ENCODE data around the gene CYP27C1. TPM values are rescaled to one million over a fixed set of nuclear protein-coding genes. Genes with fewer than 3 reads are reported as not detected.
A peak's percentile ranks its signal among the peaks of the same experiment; 100 is the strongest.

CYP27C1 gene
- total RNA-seq, 2 donors from 2014 or later = 0.52 TPM; not detected in 1

- DNase-seq (peak in 2 of 4 donors; percentile 20 to 35), ATAC-seq (peak; percentile 45)
- Histone ChIP-seq H3K27me3 (no peaks in the 10 kb centered on the region), H3K36me3 (replicated peaks in 1 of 2; ENCODE audit: insufficient read depth in 1 of 2, low read depth in 2 of 2) (no peaks in the 10 kb centered on the region), H3K27ac (peak overlapping the region in 2 of 4 donors; percentile 10 to 52), H3K9me3 (no peaks in the 10 kb centered on the region), H3K4me3 (no peak overlapping the region), H3K4me1 (peaks cover 4% of the 10 kb centered on the region)
- intact Hi-C loops (cut with DNase I) = no loop called here
- WGBS, 2 donors = 66 to 69% methylated on average over 25 to 26 of the region's 26 CpGs
- TF ChIP-seq POLR2A (IDR thresholded peaks at IDR 0.05) = no peak
- TF ChIP-seq, protein P1, sequence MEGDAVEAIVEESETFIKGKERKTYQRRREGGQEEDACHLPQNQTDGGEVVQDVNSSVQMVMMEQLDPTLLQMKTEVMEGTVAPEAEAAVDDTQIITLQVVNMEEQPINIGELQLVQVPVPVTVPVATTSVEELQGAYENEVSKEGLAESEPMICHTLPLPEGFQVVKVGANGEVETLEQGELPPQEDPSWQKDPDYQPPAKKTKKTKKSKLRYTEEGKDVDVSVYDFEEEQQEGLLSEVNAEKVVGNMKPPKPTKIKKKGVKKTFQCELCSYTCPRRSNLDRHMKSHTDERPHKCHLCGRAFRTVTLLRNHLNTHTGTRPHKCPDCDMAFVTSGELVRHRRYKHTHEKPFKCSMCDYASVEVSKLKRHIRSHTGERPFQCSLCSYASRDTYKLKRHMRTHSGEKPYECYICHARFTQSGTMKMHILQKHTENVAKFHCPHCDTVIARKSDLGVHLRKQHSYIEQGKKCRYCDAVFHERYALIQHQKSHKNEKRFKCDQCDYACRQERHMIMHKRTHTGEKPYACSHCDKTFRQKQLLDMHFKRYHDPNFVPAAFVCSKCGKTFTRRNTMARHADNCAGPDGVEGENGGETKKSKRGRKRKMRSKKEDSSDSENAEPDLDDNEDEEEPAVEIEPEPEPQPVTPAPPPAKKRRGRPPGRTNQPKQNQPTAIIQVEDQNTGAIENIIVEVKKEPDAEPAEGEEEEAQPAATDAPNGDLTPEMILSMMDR (IDR thresholded peaks at IDR 0.05) = no peak
Observed at GRCh38 chr2:127193164-127193966, 26.7 kb downstream of the CYP27C1 start.

DNA sequence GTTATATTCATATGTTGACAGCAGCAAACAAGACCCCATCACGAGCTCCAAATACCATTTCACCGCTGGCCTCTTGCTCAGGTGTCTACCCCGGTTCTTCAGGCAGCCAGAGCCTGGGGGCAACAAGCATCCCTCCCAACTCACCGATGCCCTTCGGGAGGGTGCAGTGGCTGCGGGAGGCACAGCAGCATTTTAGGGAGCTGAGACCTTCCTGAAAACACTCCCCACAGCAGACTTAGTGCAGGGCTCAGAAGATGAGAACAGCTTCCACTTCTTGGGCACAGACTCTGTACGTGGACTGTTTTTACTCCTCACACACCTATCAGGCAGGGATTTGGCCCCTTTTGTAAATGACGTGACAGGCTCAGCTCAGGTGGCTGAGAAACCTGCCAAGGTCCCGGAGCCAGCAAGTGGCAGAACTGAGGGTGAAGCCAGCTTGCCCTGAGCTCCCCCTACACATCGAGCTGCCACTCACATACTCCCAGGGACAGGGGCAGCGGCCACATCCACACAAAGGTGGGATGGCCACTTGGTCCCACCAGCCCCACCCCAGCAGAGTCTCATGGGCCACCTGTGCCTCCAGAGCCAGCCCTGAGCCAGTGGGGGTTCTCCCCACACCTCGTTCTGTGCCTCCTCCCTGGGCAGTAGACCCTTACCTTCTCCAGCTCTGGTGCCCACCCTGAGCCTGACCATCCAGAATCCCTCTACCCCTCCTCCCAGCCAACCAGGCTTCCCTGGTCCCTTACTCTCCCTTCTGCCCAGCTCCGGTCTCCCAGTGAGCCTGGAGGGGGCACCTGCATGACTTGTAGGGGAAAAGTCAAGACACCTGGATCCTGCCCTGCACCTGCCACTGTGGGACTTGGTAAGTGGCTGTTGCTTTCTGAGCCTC is 28.5 kb downstream of the CYP27C1 start:
- no peaks in the 10 kb centered on the region for H3K27me3 ChIP-seq
- WGBS, 2 donors = 73 to 75% methylated on average over 9 to 13 of the region's 13 CpGs
- peaks cover 4% of the 10 kb centered on the region for H3K4me1 ChIP-seq
- no peak for DNase-seq
- intact Hi-C loops (cut with DNase I) = no loop called here
- ATAC-seq = no peak
- no peaks in the 10 kb centered on the region for H3K9me3 ChIP-seq
- no peaks in the 10 kb centered on the region for H3K36me3 ChIP-seq (replicated peaks in 1 of 2; ENCODE audit: insufficient read depth in 1 of 2, low read depth in 2 of 2)
- TF ChIP-seq POLR2A (IDR thresholded peaks at IDR 0.05) = no peak
- TF ChIP-seq, protein P1 (IDR thresholded peaks at IDR 0.05) = no peak
- H3K27ac ChIP-seq = no peak overlapping the region
- no peak overlapping the region for H3K4me3 ChIP-seq

GRCh38 chr2:127188797-127189196 is 31.3 kb downstream of the CYP27C1 start:
- WGBS, 2 donors = 70 to 75% methylated on average over 8 of the region's 8 CpGs
- H3K27ac ChIP-seq = no peak overlapping the region
- H3K27me3 ChIP-seq = no peaks in the 10 kb centered on the region
- ATAC-seq = no peak
- no peaks in the 10 kb centered on the region for H3K36me3 ChIP-seq (replicated peaks in 1 of 2; ENCODE audit: insufficient read depth in 1 of 2, low read depth in 2 of 2)
- TF ChIP-seq, protein P1 (IDR thresholded peaks at IDR 0.05) = no peak
- TF ChIP-seq POLR2A (IDR thresholded peaks at IDR 0.05) = no peak
- H3K9me3 ChIP-seq = no peaks in the 10 kb centered on the region
- H3K4me1 ChIP-seq = peaks cover 4% of the 10 kb centered on the region
- no peak for DNase-seq
- intact Hi-C loops (cut with DNase I) = no loop called here
- no peak overlapping the region for H3K4me3 ChIP-seq

DNA sequence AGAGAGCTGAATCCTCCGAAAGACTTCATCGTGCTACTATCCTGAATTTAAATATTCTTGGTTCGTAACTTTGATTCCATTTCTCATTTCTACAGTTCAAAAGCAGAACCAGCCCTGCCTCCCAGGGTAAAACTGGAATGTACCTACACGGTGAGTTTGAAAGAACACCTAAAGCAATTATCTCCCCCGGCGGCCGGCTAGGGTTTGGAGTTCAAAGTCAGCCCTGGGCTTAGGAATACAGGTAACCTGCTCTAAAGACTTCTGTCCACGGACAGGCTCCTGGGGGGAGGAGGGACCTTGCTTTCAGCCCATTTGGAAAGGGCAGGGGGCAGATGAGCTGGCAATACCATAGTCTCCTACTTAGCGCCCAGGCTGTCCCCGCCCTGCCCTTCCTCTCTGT is 32.3 kb downstream of the CYP27C1 start:
- ATAC-seq = no peak
- Histone ChIP-seq H3K27ac (no peak overlapping the region), H3K9me3 (no peaks in the 10 kb centered on the region), H3K4me3 (no peak overlapping the region), H3K36me3 (replicated peaks in 1 of 2; ENCODE audit: insufficient read depth in 1 of 2, low read depth in 2 of 2) (no peaks in the 10 kb centered on the region), H3K4me1 (no peaks in the 10 kb centered on the region), H3K27me3 (no peaks in the 10 kb centered on the region)
- DNase-seq = no peak
- WGBS, 2 donors = 55 to 64% methylated on average over 9 to 10 of the region's 10 CpGs
- no peak for TF ChIP-seq POLR2A (IDR thresholded peaks at IDR 0.05)
- TF ChIP-seq, protein P1 (IDR thresholded peaks at IDR 0.05) = no peak
- intact Hi-C loops (cut with DNase I) = no loop called here
